ENCODE results near the gene ATP2A3.

- TF ChIP-seq CTCF (IDR thresholded peaks at IDR 0.05) (no peak), POLR2A (IDR thresholded peaks at IDR 0.05) (no peak)
Observed at GRCh38 chr17:3968886-3969524, 4.8 kb upstream of the ATP2A3 start.

Measured in adrenal gland (tissue), 5 donors.